Smooth muscle cell (in vitro differentiated cells): ENCODE results near the gene PRRT3. TPM values are rescaled to one million over a fixed set of nuclear protein-coding genes. Genes with fewer than 3 reads are reported as not detected.
A peak's percentile ranks its signal among the peaks of the same experiment; 100 is the strongest.

ENCODE experiments used
- DNase-seq: peaks from one replicate; lab custom pipeline; 2025; ENCODE audit not compliant: unreplicated experiment; lab: John Stamatoyannopoulos, UW
- H2AFZ ChIP-seq: fragments of 200-600 bp; sonication (generic); 2 replicates; pipeline ENCODE4 v1.6.0; 2016; ENCODE audit warnings: antibody characterized with exemption, low read depth, mild to moderate bottlenecking
- H3F3A ChIP-seq: fragments of 200-600 bp; sonication (generic); 2 replicates; pipeline ENCODE4 v1.6.0; 2017; ENCODE audit warnings: antibody characterized with exemption, low read depth
- H3K27ac ChIP-seq: fragments of 200-600 bp; sonication (generic); 2 replicates; pipeline ENCODE4 v1.5.1; 2016; ENCODE audit warnings: low read depth, mild to moderate bottlenecking
- H3K27me3 ChIP-seq: fragments of 200-600 bp; sonication (generic); 2 replicates; pipeline ENCODE4 v1.6.1; 2016; ENCODE audit warnings: low read depth, mild to moderate bottlenecking
- H3K36me3 ChIP-seq: fragments of 200-600 bp; sonication (generic); 2 replicates; pipeline ENCODE4 v1.5.1; 2016; ENCODE audit warnings: low read depth
- H3K4me1 ChIP-seq: fragments of 200-600 bp; sonication (generic); 2 replicates; pipeline ENCODE4 v1.5.1; 2016; ENCODE audit warnings: low read depth
- H3K4me2 ChIP-seq: fragments of 200-600 bp; sonication (generic); 2 replicates; pipeline ENCODE4 v1.6.0; 2016; ENCODE audit warnings: mild to moderate bottlenecking
- H3K4me3 ChIP-seq: fragments of 200-600 bp; sonication (generic); 2 replicates; pipeline ENCODE4 v1.5.1; 2016; ENCODE audit warnings: mild to moderate bottlenecking
- H3K79me2 ChIP-seq: fragments of 200-600 bp; sonication (generic); 2 replicates; pipeline ENCODE4 v1.6.0; 2016; ENCODE audit warnings: low read depth, mild to moderate bottlenecking
- H3K9ac ChIP-seq: fragments of 200-600 bp; sonication (generic); 2 replicates; pipeline ENCODE4 v1.6.0; 2016; ENCODE audit warnings: low read depth
- H3K9me3 ChIP-seq: fragments of 200-600 bp; sonication (generic); replicated peaks from 2 replicates; pipeline ENCODE4 v1.5.1; 2016; ENCODE audit warnings: low read depth
- H4K20me1 ChIP-seq: fragments of 200-600 bp; sonication (generic); 2 replicates; pipeline ENCODE4 v1.6.0; 2016; ENCODE audit warnings: low read depth
- WGBS: methylation state at CpG from one replicate; pipeline ENCODE4 v1.1.7; 2016; ENCODE audit warnings: low lambda C conversion rate; 5-methylcytosine and 5-hydroxymethylcytosine counted together
- polyA plus RNA-seq: library from polyadenylated mRNA; unstranded; fragments of >200 nt; fragmentation: Nextera tagmentation; extraction: Ambion mirVana; gene quantifications from 2 replicates; pipeline ENCODE4 v1.2.1, GENCODE V29; 2016
- total RNA-seq: library from RNA; depleted of rRNA; stranded (reverse); fragments of >200 nt; gene quantifications from 2 replicates; pipeline ENCODE4 v1.2.3, GENCODE V29; 2014
- TF ChIP-seq, protein P1 (sequence below): fragments of 200-600 bp; sonication (generic); IDR thresholded peaks from 2 replicates; pipeline ENCODE4 v1.5.1; 2017; ENCODE audit warnings: borderline replicate concordance, mild to moderate bottlenecking, antibody characterized with exemption; ENCODE audit not compliant: insufficient read depth, poor library complexity, severe bottlenecking

PRRT3 gene
- total and polyA plus RNA-seq, 2 experiments from 2014 or later: 1.3 to 2.4 TPM

- no peaks in the 10 kb centered on the region for H4K20me1 ChIP-seq
- 41% methylated on average over 11 of the region's 11 CpGs for whole genome bisulfite sequencing
- H3K4me2 ChIP-seq: peak overlapping the region; percentile 83
- no peaks in the 10 kb centered on the region for H3K9me3 ChIP-seq
- peak overlapping the region; percentile 70 for H3K4me3 ChIP-seq
- DNase-seq: no peak
- H3F3A ChIP-seq: no peaks in the 10 kb centered on the region
- H3K36me3 ChIP-seq: no peaks in the 10 kb centered on the region
- H2AFZ ChIP-seq: peak overlapping the region; percentile 83
- H3K27me3 ChIP-seq: no peaks in the 10 kb centered on the region
- TF ChIP-seq, protein P1, sequence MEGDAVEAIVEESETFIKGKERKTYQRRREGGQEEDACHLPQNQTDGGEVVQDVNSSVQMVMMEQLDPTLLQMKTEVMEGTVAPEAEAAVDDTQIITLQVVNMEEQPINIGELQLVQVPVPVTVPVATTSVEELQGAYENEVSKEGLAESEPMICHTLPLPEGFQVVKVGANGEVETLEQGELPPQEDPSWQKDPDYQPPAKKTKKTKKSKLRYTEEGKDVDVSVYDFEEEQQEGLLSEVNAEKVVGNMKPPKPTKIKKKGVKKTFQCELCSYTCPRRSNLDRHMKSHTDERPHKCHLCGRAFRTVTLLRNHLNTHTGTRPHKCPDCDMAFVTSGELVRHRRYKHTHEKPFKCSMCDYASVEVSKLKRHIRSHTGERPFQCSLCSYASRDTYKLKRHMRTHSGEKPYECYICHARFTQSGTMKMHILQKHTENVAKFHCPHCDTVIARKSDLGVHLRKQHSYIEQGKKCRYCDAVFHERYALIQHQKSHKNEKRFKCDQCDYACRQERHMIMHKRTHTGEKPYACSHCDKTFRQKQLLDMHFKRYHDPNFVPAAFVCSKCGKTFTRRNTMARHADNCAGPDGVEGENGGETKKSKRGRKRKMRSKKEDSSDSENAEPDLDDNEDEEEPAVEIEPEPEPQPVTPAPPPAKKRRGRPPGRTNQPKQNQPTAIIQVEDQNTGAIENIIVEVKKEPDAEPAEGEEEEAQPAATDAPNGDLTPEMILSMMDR: peak; percentile 4
- no peaks in the 10 kb centered on the region for H3K79me2 ChIP-seq
- H3K9ac ChIP-seq: peak overlapping the region; percentile 70
- H3K4me1 ChIP-seq: peaks cover 15% of the 10 kb centered on the region
- no peak overlapping the region for H3K27ac ChIP-seq
Measured at GRCh38 chr3:9934235-9934621, 18.0 kb downstream of the PRRT3 start.

GRCh38 chr3:9933561-9934234, 18.5 kb downstream of the PRRT3 start, which contains the start of gene CRELD1:
Gene CRELD1, plus strand, starts transcription at chr3:9933834. Its CDS starts 605 bp downstream, at chr3:9934439.
- Histone ChIP-seq H3F3A (no peaks in the 10 kb centered on the region), H3K9ac (peak within 1 kb of the TSS; percentile 70), H3K27me3 (no peaks in the 10 kb centered on the region), H3K27ac (peak within 1 kb of the TSS; percentile 71), H3K9me3 (no peaks in the 10 kb centered on the region), H3K36me3 (no peaks in the 10 kb centered on the region), H3K4me3 (peak within 1 kb of the TSS; percentile 70), H2AFZ (peak within 1 kb of the TSS; percentile 83), H3K4me1 (peaks cover 15% of the 10 kb centered on the region), H3K4me2 (peak within 1 kb of the TSS; percentile 83), H3K79me2 (no peaks in the 10 kb centered on the region), H4K20me1 (no peaks in the 10 kb centered on the region)
- WGBS: 3% methylated on average over 44 of the region's 50 CpGs
- DNase-seq: peak; percentile 78
- TF ChIP-seq, protein P1: no peak

- under 1% methylated on average over 74 of the region's 77 CpGs for WGBS
- H3K27ac ChIP-seq: peak overlapping the region; percentile 71
- H2AFZ ChIP-seq: peak overlapping the region; percentile 83
- H3K4me2 ChIP-seq: peak overlapping the region; percentile 83
- no peaks in the 10 kb centered on the region for H4K20me1 ChIP-seq
- peak overlapping the region; percentile 70 for H3K4me3 ChIP-seq
- no peaks in the 10 kb centered on the region for H3K79me2 ChIP-seq
- H3F3A ChIP-seq: no peaks in the 10 kb centered on the region
- H3K4me1 ChIP-seq: peaks cover 15% of the 10 kb centered on the region
- no peak overlapping the region for H3K9ac ChIP-seq
- DNase-seq: peak; percentile 66
- TF ChIP-seq, protein P1: peak; percentile 63
- H3K36me3 ChIP-seq: no peaks in the 10 kb centered on the region
- no peaks in the 10 kb centered on the region for H3K9me3 ChIP-seq
- no peaks in the 10 kb centered on the region for H3K27me3 ChIP-seq
Measured at GRCh38 chr3:9932843-9933560, 19.2 kb downstream of the PRRT3 start.

- TF ChIP-seq, protein P1: no peak
- no peak overlapping the region for H3K9ac ChIP-seq
- no peaks in the 10 kb centered on the region for H3K36me3 ChIP-seq
- H3K4me2 ChIP-seq: peak overlapping the region; percentile 83
- no peaks in the 10 kb centered on the region for H3K9me3 ChIP-seq
- no peak for DNase-seq
- peak overlapping the region; percentile 49 for H2AFZ ChIP-seq
- no peaks in the 10 kb centered on the region for H3F3A ChIP-seq
- H3K4me3 ChIP-seq: peak overlapping the region; percentile 70
- 14% methylated on average over 13 of the region's 13 CpGs for whole genome bisulfite sequencing
- peak overlapping the region; percentile 71 for H3K27ac ChIP-seq
- no peaks in the 10 kb centered on the region for H4K20me1 ChIP-seq
- H3K27me3 ChIP-seq: no peaks in the 10 kb centered on the region
- H3K79me2 ChIP-seq: no peaks in the 10 kb centered on the region
- H3K4me1 ChIP-seq: peaks cover 15% of the 10 kb centered on the region
Measured at GRCh38 chr3:9932535-9932842, 19.7 kb downstream of the PRRT3 start.
